Skeletal muscle cell (primary cell): ENCODE results near the gene CDH26.

Experiments used
- DNase-seq: peaks from one replicate; pipeline ENCODE4 v3.0.0-alpha.2; 2010; ENCODE audit warnings: low read depth
- H3K4me3 ChIP-seq: 2 replicates; pipeline ENCODE4 v1.5.1; 2011; ENCODE audit warnings: low read depth, mild to moderate bottlenecking, control low read depth, low read length, moderate library complexity

The CDH26 gene

DNA sequence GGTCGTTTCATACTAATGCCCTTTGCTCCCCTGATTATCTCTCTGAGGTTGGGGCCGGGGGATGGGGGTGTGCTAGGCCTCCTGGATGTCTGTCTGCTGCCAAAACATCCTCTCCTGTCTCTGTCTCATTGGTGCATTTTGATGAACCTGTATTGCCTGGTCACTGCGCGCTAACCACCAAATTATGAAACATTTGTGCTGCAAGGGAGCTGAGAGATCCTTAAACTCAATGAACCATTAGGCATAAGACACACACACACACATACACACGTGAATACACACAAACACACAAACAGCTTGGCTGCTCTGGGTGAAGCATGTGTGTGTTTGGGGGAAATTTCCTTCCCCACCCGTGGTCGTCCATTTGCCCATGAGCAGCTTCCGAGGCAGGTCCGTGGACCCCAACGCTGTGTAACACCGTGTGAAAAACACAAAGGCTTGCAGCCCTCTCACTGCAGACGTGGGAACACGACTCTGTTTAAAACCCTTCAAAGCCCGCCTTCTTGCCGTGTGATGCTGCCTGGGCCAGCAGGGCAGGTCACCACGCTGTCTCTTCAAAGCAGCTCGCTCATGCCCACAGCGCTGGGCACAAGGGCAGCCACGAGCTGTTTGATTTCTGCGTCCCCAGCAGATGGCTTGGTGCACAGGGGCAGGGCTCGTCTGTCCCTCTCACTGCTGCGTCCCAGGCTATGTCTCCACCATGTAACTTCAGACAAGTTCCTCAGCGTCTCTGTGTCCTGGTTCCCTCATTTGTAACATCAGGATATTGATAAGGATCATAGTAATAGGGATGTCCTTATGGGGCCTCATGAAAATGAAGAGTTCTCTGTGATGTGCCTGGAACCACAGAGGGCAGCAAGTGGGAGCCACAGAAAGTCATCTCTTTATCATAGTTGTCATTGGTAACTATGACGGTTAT is 96.8 kb downstream of the CDH26 start:
- DNase-seq = no peak
- H3K4me3 ChIP-seq = no peak overlapping the region

- no peak for DNase-seq
- H3K4me3 ChIP-seq = peak overlapping the region; percentile 27
Observed at GRCh38 chr20:60055740-60056139, 97.5 kb downstream of the CDH26 start.

- DNase-seq = no peak
- peak overlapping the region; percentile 27 for H3K4me3 ChIP-seq
Observed at GRCh38 chr20:60056407-60057122, 98.3 kb downstream of the CDH26 start.

DNA sequence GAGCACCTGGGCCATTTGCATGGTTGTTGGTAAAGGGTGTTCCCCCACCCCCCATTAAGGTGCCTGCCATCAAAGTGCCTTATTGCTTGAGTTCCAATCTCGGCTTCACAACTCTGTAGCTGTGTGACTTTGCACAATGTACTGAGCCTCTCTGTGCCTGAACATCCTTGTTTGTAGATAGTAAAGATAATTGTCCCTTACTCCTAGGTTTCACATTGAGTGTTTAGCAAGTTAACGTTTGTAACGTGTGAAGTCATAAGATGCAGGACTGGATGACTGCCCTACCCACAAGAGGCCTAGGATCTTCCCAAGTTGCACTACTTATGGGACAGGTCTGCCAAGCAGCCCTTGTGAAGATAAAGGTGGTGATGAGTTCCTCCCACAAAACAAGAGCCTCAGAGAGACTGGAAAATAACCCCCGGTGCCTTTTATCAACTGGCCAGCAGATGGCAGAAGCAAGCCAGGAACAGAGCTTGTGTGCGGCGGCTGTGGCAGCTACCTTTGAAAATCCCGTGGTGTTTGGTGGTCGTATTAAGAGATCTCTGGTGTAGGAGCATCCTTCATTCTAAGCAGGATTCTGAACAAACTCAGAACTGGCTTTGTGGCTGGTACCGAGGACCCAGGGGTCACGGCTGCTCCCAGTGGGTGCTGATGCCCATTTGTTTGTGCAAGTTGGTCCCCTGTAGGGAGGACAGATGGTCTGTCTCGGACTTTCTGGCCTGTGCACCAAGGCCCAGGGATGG is 99.1 kb downstream of the CDH26 start:
- no peak overlapping the region for H3K4me3 ChIP-seq
- DNase-seq = peak; percentile 46

DNA sequence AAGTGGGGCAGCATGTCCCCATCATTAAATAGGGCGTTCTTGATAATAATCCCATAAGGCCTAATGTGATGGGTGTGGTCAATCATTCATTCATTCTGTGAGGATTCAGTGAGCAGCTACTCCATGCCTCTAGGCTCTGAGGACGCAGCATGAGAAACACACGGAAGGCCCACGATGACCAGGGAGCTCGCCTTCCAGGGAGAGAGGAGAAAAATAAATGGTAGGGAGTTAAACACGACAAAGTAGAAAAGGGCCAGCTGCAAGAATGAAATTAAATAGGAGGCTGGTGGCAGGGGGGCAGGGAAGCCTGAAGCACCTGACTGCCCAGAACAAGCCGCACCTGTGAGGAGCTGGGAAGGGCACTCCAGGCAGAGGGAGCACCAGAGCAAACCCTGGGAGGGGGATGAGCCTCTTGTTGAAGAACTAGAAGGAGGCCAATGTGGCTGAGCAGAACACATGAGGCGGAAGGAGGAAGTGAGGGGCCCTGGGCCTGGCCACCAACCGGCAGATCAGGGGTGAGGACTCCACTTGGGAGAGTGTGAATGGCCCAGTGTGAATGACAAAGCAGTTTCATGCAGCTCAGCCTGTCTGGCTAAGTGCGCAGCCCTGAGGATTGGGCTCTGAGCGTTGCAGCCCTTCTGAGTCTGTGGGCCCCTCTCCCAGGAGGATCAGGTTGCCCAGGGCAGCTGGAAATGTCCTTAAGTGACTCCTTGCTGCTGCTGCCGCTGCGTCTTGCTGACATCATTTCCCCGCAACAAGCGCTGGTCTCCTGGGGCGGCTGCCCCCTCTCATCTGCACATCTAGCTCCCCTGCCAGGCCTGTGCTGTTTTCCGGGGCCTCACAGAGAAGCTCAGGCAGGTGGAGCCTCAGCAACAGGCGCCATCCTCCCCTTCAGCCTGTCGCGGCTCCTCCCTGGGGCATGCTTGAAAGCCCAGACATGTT is 99.9 kb downstream of the CDH26 start:
- no peak overlapping the region for H3K4me3 ChIP-seq
- DNase-seq = peak; percentile 91

DNA sequence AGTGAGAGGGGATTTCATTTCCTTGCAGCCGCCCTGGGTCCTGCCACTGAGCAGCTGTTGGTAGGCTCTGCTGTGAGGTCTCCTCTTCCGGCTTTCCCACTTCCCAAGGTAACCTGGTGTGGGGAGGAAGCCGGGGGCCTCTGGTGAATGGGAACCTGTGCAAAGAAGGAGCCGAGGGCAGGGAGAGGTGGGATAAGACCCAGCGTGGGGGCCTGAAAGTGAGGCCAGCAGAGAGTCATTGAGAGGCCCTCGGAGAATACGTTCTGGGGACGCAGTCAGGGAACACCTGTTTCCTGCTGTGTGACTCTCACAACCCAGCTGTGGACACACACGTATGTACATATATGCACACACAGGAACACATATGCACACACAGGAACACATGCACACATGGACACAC is 100.7 kb downstream of the CDH26 start:
- no peak for DNase-seq
- H3K4me3 ChIP-seq = no peak overlapping the region

GRCh38 chr20:60060006-60060557 is 101.9 kb downstream of the CDH26 start:
- no peak for DNase-seq
- H3K4me3 ChIP-seq = no peak overlapping the region

DNA sequence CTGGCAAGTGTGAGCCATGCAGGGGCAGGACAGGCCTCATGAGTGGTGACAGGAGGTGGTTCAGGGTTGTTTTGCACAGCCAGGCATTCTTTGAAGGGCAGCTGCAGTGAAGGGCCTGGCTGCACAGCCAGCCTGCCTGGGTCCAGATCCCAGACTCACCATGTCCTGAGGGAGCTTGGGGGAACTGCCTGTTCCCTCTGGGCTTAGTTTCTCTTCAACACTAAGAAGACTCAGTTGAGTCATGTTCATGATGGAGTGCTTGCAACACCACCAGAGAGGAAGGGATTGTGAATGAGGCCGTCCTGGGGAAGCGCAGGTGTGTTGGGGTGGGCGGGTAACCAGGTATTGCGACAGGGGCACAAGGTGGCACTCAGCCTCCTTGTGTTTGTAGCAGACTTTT is 102.4 kb downstream of the CDH26 start:
- H3K4me3 ChIP-seq = no peak overlapping the region
- peak; percentile 58 for DNase-seq

DNA sequence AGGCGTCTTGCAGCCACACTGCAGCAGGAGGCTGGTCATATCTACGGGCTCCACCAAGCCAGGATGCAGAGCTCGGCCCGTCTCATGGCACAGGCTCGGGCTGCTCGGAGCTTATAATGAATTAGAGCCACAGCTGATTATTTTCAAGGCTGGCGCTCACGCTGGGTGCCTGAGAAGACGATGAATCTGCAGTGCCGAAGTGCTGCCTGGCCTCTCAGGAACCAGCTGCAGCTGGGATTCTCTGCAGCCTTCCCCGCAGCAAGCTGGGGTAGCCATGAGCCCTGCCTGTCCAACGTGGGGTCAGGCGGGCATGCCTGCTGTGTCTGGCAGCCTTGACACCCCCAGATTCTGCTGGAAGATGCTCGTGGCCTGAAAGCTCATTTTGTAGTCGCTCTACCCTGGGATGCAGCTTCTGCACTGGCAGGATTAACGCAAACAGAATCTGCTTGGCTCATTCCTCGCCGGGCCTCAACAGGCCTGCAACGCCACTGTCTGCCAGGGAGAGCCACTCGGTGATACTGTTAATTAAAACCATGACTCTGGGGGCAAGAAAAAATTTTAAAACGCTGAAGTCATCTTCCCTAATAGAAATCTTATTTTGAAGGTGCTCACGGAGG is 104.3 kb downstream of the CDH26 start:
- DNase-seq = no peak

DNA sequence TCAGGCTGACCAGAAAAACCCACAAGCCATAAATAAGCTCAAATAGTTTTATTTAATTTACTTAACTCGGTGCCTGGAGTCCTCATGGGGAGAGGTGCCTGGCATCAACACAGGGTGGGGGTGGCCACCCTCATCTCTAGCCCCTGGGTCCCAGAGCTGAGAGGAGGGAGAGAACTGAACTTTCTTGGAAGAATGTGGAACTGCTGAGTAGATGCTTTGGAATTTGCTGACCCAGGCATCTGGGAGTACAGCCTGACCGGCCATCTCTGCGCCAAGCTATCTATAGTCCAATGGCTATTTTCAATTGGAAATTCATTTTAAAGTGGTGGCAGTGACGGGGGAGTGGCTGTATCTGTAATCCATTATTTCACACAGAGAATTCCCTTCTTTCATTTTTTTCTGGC is 104.8 kb downstream of the CDH26 start:
- peak; percentile 45 for DNase-seq

More for the DNA sequence above, 104.3 kb downstream of the CDH26 start:
- no peak overlapping the region for H3K4me3 ChIP-seq

GRCh38 chr20:60063739-60064380 is 105.6 kb downstream of the CDH26 start:
- no peak for DNase-seq
- H3K4me3 ChIP-seq = no peak overlapping the region

More for the DNA sequence above, 104.8 kb downstream of the CDH26 start:
- H3K4me3 ChIP-seq = no peak overlapping the region
